ENCODE measurements around the gene FHIP1B.
"Not testable (repeated sequence)": the region's sequence is repeated elsewhere in the genome, so short reads cannot be mapped to it uniquely, and the experiment has no call there.

DNA sequence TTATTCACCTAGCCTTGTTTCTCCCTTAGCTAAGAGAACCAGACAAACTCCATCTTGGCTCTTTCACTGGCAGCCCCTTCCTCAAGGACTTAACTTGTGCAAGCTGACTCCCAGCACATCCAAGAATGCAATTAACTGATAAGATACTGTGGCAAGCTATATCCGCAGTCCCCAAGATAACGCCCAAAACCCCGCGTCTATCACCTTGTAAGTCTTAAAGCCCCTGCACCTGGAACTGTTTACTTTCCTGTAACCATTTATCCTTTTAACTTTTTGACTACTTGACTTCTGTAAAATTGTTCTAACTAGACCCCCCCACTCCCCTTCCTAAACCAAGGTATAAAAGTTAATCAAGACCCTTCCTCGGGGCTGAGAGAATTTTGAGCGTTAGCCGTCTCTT is 46.4 kb upstream of the FHIP1B start:
- TF ChIP-seq, protein P1, sequence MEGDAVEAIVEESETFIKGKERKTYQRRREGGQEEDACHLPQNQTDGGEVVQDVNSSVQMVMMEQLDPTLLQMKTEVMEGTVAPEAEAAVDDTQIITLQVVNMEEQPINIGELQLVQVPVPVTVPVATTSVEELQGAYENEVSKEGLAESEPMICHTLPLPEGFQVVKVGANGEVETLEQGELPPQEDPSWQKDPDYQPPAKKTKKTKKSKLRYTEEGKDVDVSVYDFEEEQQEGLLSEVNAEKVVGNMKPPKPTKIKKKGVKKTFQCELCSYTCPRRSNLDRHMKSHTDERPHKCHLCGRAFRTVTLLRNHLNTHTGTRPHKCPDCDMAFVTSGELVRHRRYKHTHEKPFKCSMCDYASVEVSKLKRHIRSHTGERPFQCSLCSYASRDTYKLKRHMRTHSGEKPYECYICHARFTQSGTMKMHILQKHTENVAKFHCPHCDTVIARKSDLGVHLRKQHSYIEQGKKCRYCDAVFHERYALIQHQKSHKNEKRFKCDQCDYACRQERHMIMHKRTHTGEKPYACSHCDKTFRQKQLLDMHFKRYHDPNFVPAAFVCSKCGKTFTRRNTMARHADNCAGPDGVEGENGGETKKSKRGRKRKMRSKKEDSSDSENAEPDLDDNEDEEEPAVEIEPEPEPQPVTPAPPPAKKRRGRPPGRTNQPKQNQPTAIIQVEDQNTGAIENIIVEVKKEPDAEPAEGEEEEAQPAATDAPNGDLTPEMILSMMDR (IDR thresholded peaks at IDR 0.05), result not testable (repeated sequence)
- not testable (repeated sequence) for TF ChIP-seq EZH2phosphoT487 (IDR thresholded peaks at IDR 0.05)
